ENCODE results near the gene PLEKHA5.

PLEKHA5 gene

GRCh38 chr12:19205120-19205519, 75.6 kb downstream of the PLEKHA5 start:
- Histone ChIP-seq H3K4me2 (ENCODE audit: low read length) (no peak overlapping the region), H3K9me3 (ENCODE audit: low read length) (no peaks in the 10 kb centered on the region), H3K79me2 (ENCODE audit: insufficient read depth, low read length) (no peaks in the 10 kb centered on the region), H3K4me3 (ENCODE audit: low read depth, low read length, poor library complexity, severe bottlenecking) (no peak overlapping the region), H3K27me3 (ENCODE audit: insufficient read depth, low read length) (no peaks in the 10 kb centered on the region), H4K20me1 (ENCODE audit: insufficient read depth, low read length) (no peaks in the 10 kb centered on the region), H3F3A (ENCODE audit: insufficient read depth, low read length) (no peaks in the 10 kb centered on the region), H3K4me1 (ENCODE audit: insufficient read depth, low read length, severe bottlenecking) (no peaks in the 10 kb centered on the region), H3K36me3 (ENCODE audit: insufficient read depth, low read length) (no peaks in the 10 kb centered on the region), H3K9ac (ENCODE audit: low read length) (no peak overlapping the region), H2AFZ (ENCODE audit: low read length) (no peak overlapping the region), H3K27ac (ENCODE audit: low read depth, low read length, poor library complexity, severe bottlenecking) (no peak overlapping the region), H3K9me2 (ENCODE audit: low read depth, low read length) (no peaks in the 10 kb centered on the region)
- TF ChIP-seq CTCF (IDR thresholded peaks at IDR 0.05; ENCODE audit: low read length) (no peak), EZH2 (IDR thresholded peaks at IDR 0.05; ENCODE audit: borderline replicate concordance, low read length) (no peak)

DNA sequence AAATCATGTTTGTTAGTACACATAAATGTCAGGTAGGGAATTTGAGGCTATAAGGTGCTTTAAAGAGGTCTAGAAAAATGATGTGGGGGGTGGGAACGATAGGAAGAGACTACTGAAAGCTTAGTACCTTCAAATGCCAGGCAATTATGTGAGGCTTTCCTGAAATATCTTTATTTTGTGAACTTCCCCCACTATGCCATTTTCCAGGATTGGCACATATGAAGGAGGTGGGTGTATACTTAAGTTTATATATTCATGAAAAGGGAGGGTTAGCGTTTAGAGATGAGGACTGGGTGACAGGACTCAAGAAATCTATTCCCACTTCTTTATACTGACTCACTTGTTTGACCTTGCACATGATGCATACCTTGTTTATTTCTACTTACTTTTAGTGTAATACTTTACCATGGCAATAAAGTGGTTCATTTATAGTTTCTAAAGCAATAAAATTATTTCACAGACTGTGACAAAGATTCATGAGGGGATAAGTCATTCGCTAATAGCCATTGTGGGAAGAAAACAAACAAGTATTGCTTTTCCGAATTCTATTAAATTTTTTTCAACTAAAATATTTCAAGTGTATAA, 77.1 kb downstream of the PLEKHA5 start:
- Histone ChIP-seq H3K79me2 (ENCODE audit: insufficient read depth, low read length) (no peaks in the 10 kb centered on the region), H3K36me3 (ENCODE audit: insufficient read depth, low read length) (no peaks in the 10 kb centered on the region), H4K20me1 (ENCODE audit: insufficient read depth, low read length) (no peaks in the 10 kb centered on the region), H3K4me1 (ENCODE audit: insufficient read depth, low read length, severe bottlenecking) (no peaks in the 10 kb centered on the region), H3K9ac (ENCODE audit: low read length) (no peak overlapping the region), H3K27ac (ENCODE audit: low read depth, low read length, poor library complexity, severe bottlenecking) (no peak overlapping the region), H3K9me3 (ENCODE audit: low read length) (no peaks in the 10 kb centered on the region), H3F3A (ENCODE audit: insufficient read depth, low read length) (no peaks in the 10 kb centered on the region), H2AFZ (ENCODE audit: low read length) (no peak overlapping the region), H3K27me3 (ENCODE audit: insufficient read depth, low read length) (no peaks in the 10 kb centered on the region), H3K9me2 (ENCODE audit: low read depth, low read length) (no peaks in the 10 kb centered on the region), H3K4me3 (ENCODE audit: low read depth, low read length, poor library complexity, severe bottlenecking) (no peak overlapping the region), H3K4me2 (ENCODE audit: low read length) (no peak overlapping the region)
- TF ChIP-seq CTCF (IDR thresholded peaks at IDR 0.05; ENCODE audit: low read length), result no peak
- no peak for TF ChIP-seq EZH2 (IDR thresholded peaks at IDR 0.05; ENCODE audit: borderline replicate concordance, low read length)

DNA sequence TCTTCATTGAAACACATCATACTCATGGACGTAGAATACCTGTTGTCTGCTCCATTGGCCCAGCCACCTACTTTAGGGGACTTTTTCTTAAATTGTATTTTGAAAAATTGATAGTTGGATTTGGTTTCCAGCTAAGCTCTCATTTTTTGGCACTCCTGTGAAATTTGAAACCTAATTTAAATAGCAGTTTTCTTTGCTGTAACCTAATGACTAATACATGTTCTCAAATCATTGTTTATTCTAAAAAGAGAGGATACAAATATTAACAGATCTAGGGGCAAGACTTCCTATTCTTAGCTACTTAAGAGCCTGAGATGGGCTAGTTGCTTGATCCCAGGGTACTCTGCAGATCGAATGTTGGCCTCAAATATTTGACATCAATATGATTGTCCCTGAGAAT, 78.9 kb downstream of the PLEKHA5 start:
- Histone ChIP-seq H2AFZ (ENCODE audit: low read length) (no peak overlapping the region), H3K27ac (ENCODE audit: low read depth, low read length, poor library complexity, severe bottlenecking) (no peak overlapping the region), H3K4me2 (ENCODE audit: low read length) (no peak overlapping the region)

More for the DNA sequence above, 78.9 kb downstream of the PLEKHA5 start:
- Histone ChIP-seq H4K20me1 (ENCODE audit: insufficient read depth, low read length) (no peaks in the 10 kb centered on the region), H3K36me3 (ENCODE audit: insufficient read depth, low read length) (no peaks in the 10 kb centered on the region), H3K9me3 (ENCODE audit: low read length) (no peaks in the 10 kb centered on the region), H3K27me3 (ENCODE audit: insufficient read depth, low read length) (no peaks in the 10 kb centered on the region), H3K4me3 (ENCODE audit: low read depth, low read length, poor library complexity, severe bottlenecking) (no peak overlapping the region), H3K4me1 (ENCODE audit: insufficient read depth, low read length, severe bottlenecking) (no peaks in the 10 kb centered on the region), H3K9me2 (ENCODE audit: low read depth, low read length) (no peaks in the 10 kb centered on the region), H3F3A (ENCODE audit: insufficient read depth, low read length) (no peaks in the 10 kb centered on the region), H3K79me2 (ENCODE audit: insufficient read depth, low read length) (no peaks in the 10 kb centered on the region), H3K9ac (ENCODE audit: low read length) (no peak overlapping the region)
- TF ChIP-seq CTCF (IDR thresholded peaks at IDR 0.05; ENCODE audit: low read length) (no peak), EZH2 (IDR thresholded peaks at IDR 0.05; ENCODE audit: borderline replicate concordance, low read length) (no peak)

Measured in OCI-LY1 (cell line).